ENCODE measurements around the gene TIMM10B. TPM values are rescaled to one million over a fixed set of nuclear protein-coding genes. Genes with fewer than 3 reads are reported as not detected.
A peak's percentile ranks its signal among the peaks of the same experiment; 100 is the strongest.

Gene TIMM10B
- total and polyA plus RNA-seq, 2 of the 4 experiments (the other 2 are of a cell fraction), result 24.7 to 27.1 TPM

DNA sequence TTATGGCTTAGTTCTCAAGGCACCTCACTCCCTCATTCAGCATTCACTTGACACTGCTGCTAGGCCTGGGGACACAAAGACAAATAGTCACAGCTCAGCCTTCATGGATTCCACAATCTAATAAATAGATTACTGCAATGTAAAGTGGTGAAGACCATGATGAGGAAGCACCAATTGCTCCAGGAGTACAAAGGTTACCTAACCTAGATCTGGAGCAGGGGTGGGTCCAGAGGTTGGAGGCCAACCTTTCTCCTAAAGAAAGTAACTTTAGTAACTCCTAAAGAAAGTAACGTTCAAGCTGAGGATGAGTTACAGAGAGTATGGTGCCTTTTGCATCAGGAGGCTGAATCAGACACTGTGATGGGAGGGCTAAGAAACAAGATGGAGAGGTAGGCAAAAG is 11.7 kb upstream of the TIMM10B start:
- POLR2A ChIA-PET (ENCODE audit: unreplicated experiment), result no interaction called here
- H3K56ac ChIP-seq (ENCODE audit: extremely low read depth, insufficient read depth, low read length), result no peak overlapping the region
- H3K18ac ChIP-seq (ENCODE audit: low read depth, low read length), result peak overlapping the region; percentile 36; the same call in 1 of the 2 replicates
- peak overlapping the region; percentile 90 to 91 for H4K8ac ChIP-seq (ENCODE audit: low read depth in 2 of 2, low read length in 2 of 2)
- peak overlapping the region; percentile 60; the same call in 1 of the 2 replicates for H3K4ac ChIP-seq (ENCODE audit: low read depth, low read length)
- 100% methylated on average over 1 of the region's 1 CpG; no CpG with 5 or more reads in 1 of the 2 experiments for WGBS, 2 experiments (ENCODE audit: extremely low coverage in 2 of 2, insufficient read length in 1 of 2)
- in situ Hi-C loops (cut with MboI; ENCODE audit: low sequenced_read_pairs) (no loop called here), intact Hi-C loops (cut with micrococcal nuclease) (no loop called here), dilution Hi-C loops (cut with HindIII; ENCODE audit: low sequenced_read_pairs, unreplicated experiment) (no loop called here)
- no peaks in the 10 kb centered on the region for H3K27me3 ChIP-seq (ENCODE audit: control insufficient read depth, insufficient read depth, low read length)
- H4K20me1 ChIP-seq (ENCODE audit: insufficient read depth, low read length), result peaks cover 6% of the 10 kb centered on the region; the same call in 1 of the 2 replicates
- TF ChIP-seq MAFK (IDR thresholded peaks at IDR 0.05; ENCODE audit: low read depth, low read length), result no peak
- TF ChIP-seq RAD21 (IDR thresholded peaks at IDR 0.05; ENCODE audit: low read length), result no peak
- TF ChIP-seq CHD1 (IDR thresholded peaks at IDR 0.05; ENCODE audit: low read depth, low read length), result no peak
- TF ChIP-seq POLR2A (IDR thresholded peaks at IDR 0.05; ENCODE audit: low read depth, low read length), result no peak
- no peak overlapping the region for H2BK120ac ChIP-seq (ENCODE audit: low read depth, low read length)
- peaks cover 5% of the 10 kb centered on the region for H3K4me1 ChIP-seq (ENCODE audit: control insufficient read depth, insufficient read depth, low read length)
- H2AFZ ChIP-seq (replicated peaks; ENCODE audit: low read length, poor library complexity), result no peak overlapping the region
- peak overlapping the region; percentile 62 for H2BK5ac ChIP-seq (ENCODE audit: low read depth, low read length, poor library complexity, severe bottlenecking)
- 0 out of 2 replicates have a peak overlapping the region, but pooled peaks have one; percentile 50 for H3K9ac ChIP-seq (ENCODE audit: low read depth, low read length)
- no TSS peak for BruUV-seq (replicated peaks)
- no peaks in the 10 kb centered on the region for H3K9me3 ChIP-seq (ENCODE audit: control insufficient read depth, insufficient read depth, low read length)
- H3K14ac ChIP-seq (replicated peaks; ENCODE audit: low read depth, low read length), result peak overlapping the region; percentile 90
- H2AK9ac ChIP-seq (replicated peaks; ENCODE audit: low read depth, low read length, poor library complexity), result no peak overlapping the region
- H4K5ac ChIP-seq (ENCODE audit: low read depth, low read length), result peak overlapping the region; percentile 23; the same call in 1 of the 2 replicates
- CTCF ChIA-PET, result interaction anchor here (0.9 kb wide), 1 partner anchor 90 kb away, joined by 4 read pairs; no protein-coding TSS in a partner anchor
- peaks cover 5% of the 10 kb centered on the region for H3K36me3 ChIP-seq (ENCODE audit: control insufficient read depth, insufficient read depth, low read length)
- peaks cover 36 to 80% of the 10 kb centered on the region in 2 experiments for H3K79me1 ChIP-seq (ENCODE audit: low read depth in 1 of 2, low read length in 2 of 2)
- no peak overlapping the region for H3K27ac ChIP-seq (ENCODE audit: insufficient read depth, low read length)
- H3K9me1 ChIP-seq (ENCODE audit: insufficient read depth, low read length), result peaks cover 17% of the 10 kb centered on the region
- peak overlapping the region; percentile 67; the same call in 1 of the 2 replicates for H2AK5ac ChIP-seq (ENCODE audit: low read depth, low read length)
- H3K4me3 ChIP-seq (ENCODE audit: insufficient read depth, low read depth, low read length), result no peak overlapping the region
- H3K23ac ChIP-seq (ENCODE audit: low read depth, low read length), result peak overlapping the region; percentile 58; the same call in 1 of the 2 replicates
- peak overlapping the region; percentile 72 for H4K91ac ChIP-seq (ENCODE audit: insufficient read depth, low read depth, low read length)
- 0 out of 3 replicates have a peak overlapping the region, but pooled peaks have one; percentile 38 for H2BK15ac ChIP-seq (ENCODE audit: low read depth, low read length)
- no peak overlapping the region for H2BK20ac ChIP-seq (ENCODE audit: low read depth, low read length)
- H3K4me2 ChIP-seq (ENCODE audit: low read depth, low read length), result no peak overlapping the region
- DNase-seq (no peak), ATAC-seq (ENCODE audit: low read depth) (no peak)

All from IMR-90 (cell line).